Activated T-helper 17 cell treated with anti-CD3 and anti-CD28 coated beads, Interleukin-2, amount 50 U/mL, for 72 hours (primary cell): ENCODE results near the gene CACNB2. TPM values are rescaled to one million over a fixed set of nuclear protein-coding genes. Genes with fewer than 3 reads are reported as not detected.
A peak's percentile ranks its signal among the peaks of the same experiment; 100 is the strongest.

Experiments used
- ATAC-seq: fragments of 150-1000 bp; cut with Tn5 transposase; replicated peaks from 2 replicates; pipeline ENCODE4 v1.10.0; 2021; ENCODE audit warnings: mild to moderate bottlenecking, moderate library complexity
- H3K27ac Mint-ChIP-seq: one replicate; pipeline ENCODE4 v1.8.0; 2022; ENCODE audit warnings: mixed read lengths
- H3K27me3 Mint-ChIP-seq: one replicate; pipeline ENCODE4 v1.8.0; 2022; ENCODE audit warnings: mixed read lengths
- H3K36me3 Mint-ChIP-seq: one replicate; pipeline ENCODE4 v1.8.0; 2022; ENCODE audit warnings: low read depth, mild to moderate bottlenecking, mixed read lengths
- H3K4me1 Mint-ChIP-seq: one replicate; pipeline ENCODE4 v1.8.0; 2022; ENCODE audit warnings: mixed read lengths
- H3K4me3 Mint-ChIP-seq: one replicate; pipeline ENCODE4 v1.8.0; 2022; ENCODE audit warnings: mild to moderate bottlenecking, mixed read lengths
- H3K9me3 Mint-ChIP-seq: one replicate; pipeline ENCODE4 v1.8.0; 2022; ENCODE audit warnings: mixed read lengths
- total RNA-seq, 2 donors: library from RNA; stranded (reverse); gene quantifications; one replicate each; pipeline ENCODE4 v1.2.3, GENCODE V29; 2022

Gene CACNB2
- total RNA-seq, 2 donors from 2014 or later: not detected

- no peak for ATAC-seq
- Mint-ChIP-seq H3K27me3 (peaks cover 8% of the 10 kb centered on the region), H3K4me1 (no peaks in the 10 kb centered on the region), H3K4me3 (peak overlapping the region; percentile 11), H3K36me3 (no peaks in the 10 kb centered on the region), H3K27ac (no peak overlapping the region), H3K9me3 (no peaks in the 10 kb centered on the region)
These were observed 261.4 kb downstream of the CACNB2 start for GRCh38 chr10:18401416-18402195.

GRCh38 chr10:18402853-18403252 is 262.6 kb downstream of the CACNB2 start:
- Mint-ChIP-seq H3K27me3 (peaks cover 8% of the 10 kb centered on the region), H3K4me3 (no peak overlapping the region), H3K9me3 (no peaks in the 10 kb centered on the region), H3K36me3 (no peaks in the 10 kb centered on the region), H3K27ac (no peak overlapping the region), H3K4me1 (no peaks in the 10 kb centered on the region)
- ATAC-seq: no peak

GRCh38 chr10:18404530-18404929 is 264.3 kb downstream of the CACNB2 start:
- Mint-ChIP-seq H3K36me3 (no peaks in the 10 kb centered on the region), H3K9me3 (no peaks in the 10 kb centered on the region), H3K4me1 (no peaks in the 10 kb centered on the region), H3K27ac (no peak overlapping the region), H3K27me3 (peaks cover 8% of the 10 kb centered on the region), H3K4me3 (no peak overlapping the region)
- no peak for ATAC-seq

- peaks cover 7% of the 10 kb centered on the region for H3K27me3 Mint-ChIP-seq
- no peak for ATAC-seq
- H3K27ac Mint-ChIP-seq: no peak overlapping the region
- H3K9me3 Mint-ChIP-seq: no peaks in the 10 kb centered on the region
- H3K36me3 Mint-ChIP-seq: no peaks in the 10 kb centered on the region
- no peak overlapping the region for H3K4me3 Mint-ChIP-seq
- H3K4me1 Mint-ChIP-seq: no peaks in the 10 kb centered on the region
These were observed 265.9 kb downstream of the CACNB2 start for GRCh38 chr10:18406136-18406535.

GRCh38 chr10:18409599-18410397 is 269.6 kb downstream of the CACNB2 start:
- H3K4me3 Mint-ChIP-seq: no peak overlapping the region
- H3K9me3 Mint-ChIP-seq: no peaks in the 10 kb centered on the region

GRCh38 chr10:18414061-18414460 is 273.8 kb downstream of the CACNB2 start:
- H3K36me3 Mint-ChIP-seq: no peaks in the 10 kb centered on the region
- H3K27ac Mint-ChIP-seq: no peak overlapping the region
- no peaks in the 10 kb centered on the region for H3K4me1 Mint-ChIP-seq
- ATAC-seq: no peak
- H3K9me3 Mint-ChIP-seq: peaks cover 7% of the 10 kb centered on the region
- H3K4me3 Mint-ChIP-seq: no peak overlapping the region
- peaks cover 20% of the 10 kb centered on the region for H3K27me3 Mint-ChIP-seq

More at GRCh38 chr10:18409599-18410397, 269.6 kb downstream of the CACNB2 start:
- no peak for ATAC-seq
- H3K36me3 Mint-ChIP-seq: no peaks in the 10 kb centered on the region
- no peaks in the 10 kb centered on the region for H3K4me1 Mint-ChIP-seq
- H3K27ac Mint-ChIP-seq: no peak overlapping the region
- peaks cover 11% of the 10 kb centered on the region for H3K27me3 Mint-ChIP-seq

- Mint-ChIP-seq H3K27ac (no peak overlapping the region), H3K4me3 (no peak overlapping the region), H3K9me3 (peaks cover 7% of the 10 kb centered on the region), H3K27me3 (peaks cover 17% of the 10 kb centered on the region), H3K36me3 (no peaks in the 10 kb centered on the region), H3K4me1 (no peaks in the 10 kb centered on the region)
- no peak for ATAC-seq
These were observed 277.8 kb downstream of the CACNB2 start for GRCh38 chr10:18417950-18418527.

- Mint-ChIP-seq H3K27ac (no peak overlapping the region), H3K4me3 (no peak overlapping the region), H3K9me3 (peaks cover 7% of the 10 kb centered on the region), H3K36me3 (no peaks in the 10 kb centered on the region), H3K27me3 (peaks cover 12% of the 10 kb centered on the region), H3K4me1 (no peaks in the 10 kb centered on the region)
- no peak for ATAC-seq
These were observed 278.5 kb downstream of the CACNB2 start for GRCh38 chr10:18418541-18419215.

- peaks cover 13% of the 10 kb centered on the region for H3K27me3 Mint-ChIP-seq
- H3K4me1 Mint-ChIP-seq: no peaks in the 10 kb centered on the region
- no peak overlapping the region for H3K4me3 Mint-ChIP-seq
- no peak for ATAC-seq
- H3K9me3 Mint-ChIP-seq: peaks cover 7% of the 10 kb centered on the region
- H3K27ac Mint-ChIP-seq: no peak overlapping the region
- H3K36me3 Mint-ChIP-seq: no peaks in the 10 kb centered on the region
These were observed 279.7 kb downstream of the CACNB2 start for GRCh38 chr10:18419945-18420344.

GRCh38 chr10:18421726-18422293 is 281.6 kb downstream of the CACNB2 start:
- no peak for ATAC-seq
- no peaks in the 10 kb centered on the region for H3K4me1 Mint-ChIP-seq

GRCh38 chr10:18423058-18423637 is 282.9 kb downstream of the CACNB2 start:
- H3K4me1 Mint-ChIP-seq: no peaks in the 10 kb centered on the region
- no peaks in the 10 kb centered on the region for H3K36me3 Mint-ChIP-seq
- no peaks in the 10 kb centered on the region for H3K9me3 Mint-ChIP-seq
- no peak overlapping the region for H3K27ac Mint-ChIP-seq
- ATAC-seq: no peak
- H3K27me3 Mint-ChIP-seq: peaks cover 15% of the 10 kb centered on the region
- H3K4me3 Mint-ChIP-seq: no peak overlapping the region

More at GRCh38 chr10:18421726-18422293, 281.6 kb downstream of the CACNB2 start:
- peaks cover 8% of the 10 kb centered on the region for H3K27me3 Mint-ChIP-seq
- H3K36me3 Mint-ChIP-seq: no peaks in the 10 kb centered on the region
- no peak overlapping the region for H3K4me3 Mint-ChIP-seq
- peaks cover 3% of the 10 kb centered on the region for H3K9me3 Mint-ChIP-seq
- no peak overlapping the region for H3K27ac Mint-ChIP-seq

GRCh38 chr10:18424200-18424599 is 284.0 kb downstream of the CACNB2 start:
- no peak for ATAC-seq
- Mint-ChIP-seq H3K27ac (no peak overlapping the region), H3K4me1 (no peaks in the 10 kb centered on the region), H3K27me3 (peaks cover 16% of the 10 kb centered on the region), H3K4me3 (no peak overlapping the region), H3K36me3 (no peaks in the 10 kb centered on the region), H3K9me3 (no peaks in the 10 kb centered on the region)

- Mint-ChIP-seq H3K27ac (no peak overlapping the region), H3K36me3 (no peaks in the 10 kb centered on the region), H3K4me1 (no peaks in the 10 kb centered on the region), H3K4me3 (no peak overlapping the region), H3K27me3 (peaks cover 16% of the 10 kb centered on the region), H3K9me3 (no peaks in the 10 kb centered on the region)
- no peak for ATAC-seq
These were observed 289.1 kb downstream of the CACNB2 start for GRCh38 chr10:18429335-18429734.

- Mint-ChIP-seq H3K4me1 (no peaks in the 10 kb centered on the region), H3K36me3 (no peaks in the 10 kb centered on the region), H3K27ac (no peak overlapping the region), H3K9me3 (peaks cover 3% of the 10 kb centered on the region), H3K4me3 (no peak overlapping the region), H3K27me3 (no peaks in the 10 kb centered on the region)
- ATAC-seq: no peak
These were observed 296.7 kb downstream of the CACNB2 start for GRCh38 chr10:18436902-18437301.
